Measurements from ENCODE around the gene PID1. TPM values are rescaled to one million over a fixed set of nuclear protein-coding genes. Genes with fewer than 3 reads are reported as not detected.

The PID1 gene
- total RNA-seq, 2 experiments from 2014 or later: not detected

DNA sequence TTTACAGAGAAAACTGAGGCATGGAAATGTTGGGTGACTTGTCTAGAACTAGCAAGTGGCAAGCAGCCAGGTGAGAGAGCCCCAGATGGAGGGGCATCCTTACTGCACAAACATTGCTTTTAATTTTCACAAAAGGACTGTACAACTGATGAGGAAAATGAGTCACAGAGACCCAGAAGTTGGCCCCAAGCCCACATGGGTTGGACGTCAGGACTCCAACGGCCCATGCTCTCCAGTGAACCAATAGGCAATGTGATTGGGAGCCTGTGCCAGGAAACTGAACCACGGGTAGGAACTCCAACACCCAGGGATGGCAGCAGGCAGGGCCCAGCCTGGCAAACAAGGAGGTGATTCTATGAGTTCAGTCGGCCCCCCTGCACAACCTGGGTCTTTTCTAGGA, 50.8 kb downstream of the PID1 start:
- intact Hi-C loops (cut with micrococcal nuclease; ENCODE audit: unreplicated experiment): no loop called here
- BruUV-seq (replicated peaks): no TSS peak
- no peaks in the 10 kb centered on the region for H3K4me1 ChIP-seq (ENCODE audit: insufficient read depth, low read length, poor library complexity, severe bottlenecking)
- TF ChIP-seq, protein P1, sequence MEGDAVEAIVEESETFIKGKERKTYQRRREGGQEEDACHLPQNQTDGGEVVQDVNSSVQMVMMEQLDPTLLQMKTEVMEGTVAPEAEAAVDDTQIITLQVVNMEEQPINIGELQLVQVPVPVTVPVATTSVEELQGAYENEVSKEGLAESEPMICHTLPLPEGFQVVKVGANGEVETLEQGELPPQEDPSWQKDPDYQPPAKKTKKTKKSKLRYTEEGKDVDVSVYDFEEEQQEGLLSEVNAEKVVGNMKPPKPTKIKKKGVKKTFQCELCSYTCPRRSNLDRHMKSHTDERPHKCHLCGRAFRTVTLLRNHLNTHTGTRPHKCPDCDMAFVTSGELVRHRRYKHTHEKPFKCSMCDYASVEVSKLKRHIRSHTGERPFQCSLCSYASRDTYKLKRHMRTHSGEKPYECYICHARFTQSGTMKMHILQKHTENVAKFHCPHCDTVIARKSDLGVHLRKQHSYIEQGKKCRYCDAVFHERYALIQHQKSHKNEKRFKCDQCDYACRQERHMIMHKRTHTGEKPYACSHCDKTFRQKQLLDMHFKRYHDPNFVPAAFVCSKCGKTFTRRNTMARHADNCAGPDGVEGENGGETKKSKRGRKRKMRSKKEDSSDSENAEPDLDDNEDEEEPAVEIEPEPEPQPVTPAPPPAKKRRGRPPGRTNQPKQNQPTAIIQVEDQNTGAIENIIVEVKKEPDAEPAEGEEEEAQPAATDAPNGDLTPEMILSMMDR (conservative IDR thresholded peaks at IDR 0.05; ENCODE audit: low read length): no peak
- TF ChIP-seq EZH2phosphoT487 (IDR thresholded peaks at IDR 0.05; ENCODE audit: borderline replicate concordance, low read depth, low read length): no peak
- H4K20me1 ChIP-seq (ENCODE audit: insufficient read depth, low read length): no peaks in the 10 kb centered on the region
- no peak for DNase-seq (ENCODE audit: low spot score)
- no peak overlapping the region for H3K27ac ChIP-seq (ENCODE audit: low read depth, low read length, poor library complexity, severe bottlenecking)
- no peak overlapping the region for H3K4me2 ChIP-seq (ENCODE audit: low read length)
- no peaks in the 10 kb centered on the region for H3K36me3 ChIP-seq (ENCODE audit: insufficient read depth, low read length)
- H2AFZ ChIP-seq (ENCODE audit: low read length): no peak overlapping the region
- ChIA-PET CTCF (ENCODE audit: unreplicated experiment) (no interaction called here), POLR2A (no interaction called here)
- no peak overlapping the region for H3K4me3 ChIP-seq (ENCODE audit: low read depth, low read length, poor library complexity, severe bottlenecking)
- H3K9me3 ChIP-seq (ENCODE audit: low read length): no peaks in the 10 kb centered on the region
- H3K9me2 ChIP-seq (ENCODE audit: insufficient read depth, low read length): no peaks in the 10 kb centered on the region
- no peaks in the 10 kb centered on the region for H3K79me2 ChIP-seq (ENCODE audit: insufficient read depth, low read depth, low read length)

DNA sequence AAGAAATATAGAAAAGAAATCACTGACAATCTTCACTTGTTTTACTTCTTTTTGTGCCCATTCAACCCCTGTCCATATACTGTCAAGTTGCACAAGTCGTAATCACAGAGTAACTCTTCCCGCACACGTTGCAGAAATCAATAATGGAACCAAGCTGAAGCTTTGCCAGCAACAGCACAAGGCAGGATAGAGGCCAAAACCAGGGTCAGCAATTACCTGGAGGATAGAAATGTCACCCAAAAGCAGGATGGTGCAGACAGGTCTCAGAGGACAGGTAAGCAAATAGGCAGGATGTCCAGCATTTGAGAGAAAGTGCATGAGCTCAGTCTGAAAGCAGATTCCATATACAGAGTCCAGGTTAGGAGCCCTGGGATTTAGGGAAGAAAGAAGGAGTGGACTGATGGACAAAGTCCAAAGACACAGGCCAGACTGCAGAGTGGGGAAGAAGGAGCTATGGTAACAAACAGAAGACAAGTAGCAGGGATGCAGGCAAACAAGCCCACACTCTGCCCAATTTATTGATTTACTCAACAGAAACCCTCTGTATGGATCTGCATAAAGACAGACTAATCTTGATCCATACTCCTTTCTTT, 52.7 kb downstream of the PID1 start:
- intact Hi-C loops (cut with micrococcal nuclease; ENCODE audit: unreplicated experiment): no loop called here
- Histone ChIP-seq H3K4me1 (ENCODE audit: insufficient read depth, low read length, poor library complexity, severe bottlenecking) (no peaks in the 10 kb centered on the region), H3K9me3 (ENCODE audit: low read length) (no peaks in the 10 kb centered on the region), H3K27ac (ENCODE audit: low read depth, low read length, poor library complexity, severe bottlenecking) (no peak overlapping the region), H2AFZ (ENCODE audit: low read length) (no peak overlapping the region), H3K4me3 (ENCODE audit: low read depth, low read length, poor library complexity, severe bottlenecking) (no peak overlapping the region), H3K36me3 (ENCODE audit: insufficient read depth, low read length) (no peaks in the 10 kb centered on the region), H3K79me2 (ENCODE audit: insufficient read depth, low read depth, low read length) (no peaks in the 10 kb centered on the region), H4K20me1 (ENCODE audit: insufficient read depth, low read length) (no peaks in the 10 kb centered on the region), H3K9me2 (ENCODE audit: insufficient read depth, low read length) (no peaks in the 10 kb centered on the region), H3K4me2 (ENCODE audit: low read length) (no peak overlapping the region)
- DNase-seq (ENCODE audit: low spot score): no peak
- ChIA-PET POLR2A (no interaction called here), CTCF (ENCODE audit: unreplicated experiment) (no interaction called here)
- BruUV-seq (replicated peaks): no TSS peak
- no peak for TF ChIP-seq EZH2phosphoT487 (IDR thresholded peaks at IDR 0.05; ENCODE audit: borderline replicate concordance, low read depth, low read length)
- TF ChIP-seq, protein P1 (conservative IDR thresholded peaks at IDR 0.05; ENCODE audit: low read length): no peak

DNA sequence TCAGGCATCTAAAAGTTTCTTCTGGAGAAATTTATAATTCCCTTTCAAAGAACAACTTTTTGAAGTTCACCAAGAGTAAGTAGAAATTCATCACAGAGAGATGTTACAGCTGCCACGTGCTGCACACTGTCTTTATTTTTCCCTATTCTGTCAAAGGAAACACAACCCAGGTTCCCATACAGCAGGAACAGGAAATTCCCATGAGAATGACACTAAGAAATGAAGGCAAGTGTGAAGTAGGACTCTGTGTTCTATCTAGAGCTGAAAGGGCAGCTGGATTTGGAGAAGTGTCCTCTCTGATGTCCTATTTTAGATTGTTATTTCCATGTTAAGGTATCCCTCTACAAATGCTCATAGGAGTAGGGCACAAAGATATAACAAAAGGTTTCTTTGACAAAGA, 58.8 kb downstream of the PID1 start:
- ChIA-PET POLR2A (no interaction called here), CTCF (ENCODE audit: unreplicated experiment) (no interaction called here)
- Histone ChIP-seq H3K4me3 (ENCODE audit: low read depth, low read length, poor library complexity, severe bottlenecking) (no peak overlapping the region), H3K9me2 (ENCODE audit: insufficient read depth, low read length) (no peaks in the 10 kb centered on the region), H3K4me2 (ENCODE audit: low read length) (no peak overlapping the region), H3K4me1 (ENCODE audit: insufficient read depth, low read length, poor library complexity, severe bottlenecking) (no peaks in the 10 kb centered on the region), H2AFZ (ENCODE audit: low read length) (no peak overlapping the region), H3K27ac (ENCODE audit: low read depth, low read length, poor library complexity, severe bottlenecking) (no peak overlapping the region), H4K20me1 (ENCODE audit: insufficient read depth, low read length) (no peaks in the 10 kb centered on the region), H3K9me3 (ENCODE audit: low read length) (no peaks in the 10 kb centered on the region), H3K36me3 (ENCODE audit: insufficient read depth, low read length) (no peaks in the 10 kb centered on the region), H3K79me2 (ENCODE audit: insufficient read depth, low read depth, low read length) (no peaks in the 10 kb centered on the region)
- no peak for DNase-seq (ENCODE audit: low spot score)
- no TSS peak for BruUV-seq (replicated peaks)
- intact Hi-C loops (cut with micrococcal nuclease; ENCODE audit: unreplicated experiment): no loop called here
- no peak for TF ChIP-seq EZH2phosphoT487 (IDR thresholded peaks at IDR 0.05; ENCODE audit: borderline replicate concordance, low read depth, low read length)
- TF ChIP-seq, protein P1 (conservative IDR thresholded peaks at IDR 0.05; ENCODE audit: low read length): no peak

Data from OCI-LY7 (cell line).